Embryonic facial prominence (tissue), 1 donor: ENCODE results near the gene ZNF581.

Source experiments
- DNase-seq: peaks from one replicate; pipeline ENCODE4 v3.0.0-alpha.2; 2016; ENCODE audit errors: extremely low spot score

Gene ZNF581

GRCh38 chr19:55694656-55695491 lies 51.4 kb downstream of the ZNF581 start:
- no peak for DNase-seq
